ENCODE results near the gene ATRN.

Gene ATRN

GRCh38 chr20:3461211-3461771 lies 9.5 kb upstream of the ATRN start:
- no peak for DNase-seq (ENCODE audit: extremely low read depth, insufficient read length)
- H3K4me3 ChIP-seq (replicated peaks; ENCODE audit: low read depth, low read length) = no peak overlapping the region
- no peak for TF ChIP-seq CTCF (IDR thresholded peaks at IDR 0.05; ENCODE audit: insufficient read depth, low read length, poor library complexity, severe bottlenecking)
- H3K36me3 ChIP-seq (ENCODE audit: control insufficient read depth, insufficient read depth, low read length) = no peaks in the 10 kb centered on the region
- H3K27me3 ChIP-seq (replicated peaks; ENCODE audit: control insufficient read depth, insufficient read depth, low read length) = no peaks in the 10 kb centered on the region; the same call in 1 of the 2 replicates

GRCh38 chr20:3461911-3462677 lies 8.7 kb upstream of the ATRN start:
- TF ChIP-seq CTCF (IDR thresholded peaks at IDR 0.05; ENCODE audit: insufficient read depth, low read length, poor library complexity, severe bottlenecking) = no peak
- Histone ChIP-seq H3K27me3 (replicated peaks; ENCODE audit: control insufficient read depth, insufficient read depth, low read length) (no peaks in the 10 kb centered on the region; the same call in 1 of the 2 replicates), H3K36me3 (ENCODE audit: control insufficient read depth, insufficient read depth, low read length) (no peaks in the 10 kb centered on the region), H3K4me3 (replicated peaks; ENCODE audit: low read depth, low read length) (no peak overlapping the region)
- DNase-seq (ENCODE audit: extremely low read depth, insufficient read length) = no peak

GRCh38 chr20:3464166-3464565 lies 6.7 kb upstream of the ATRN start:
- TF ChIP-seq CTCF (IDR thresholded peaks at IDR 0.05; ENCODE audit: insufficient read depth, low read length, poor library complexity, severe bottlenecking) = no peak

GRCh38 chr20:3465301-3465700 lies 5.5 kb upstream of the ATRN start:
- Histone ChIP-seq H3K36me3 (ENCODE audit: control insufficient read depth, insufficient read depth, low read length) (no peaks in the 10 kb centered on the region), H3K4me3 (replicated peaks; ENCODE audit: low read depth, low read length) (no peak overlapping the region), H3K27me3 (replicated peaks; ENCODE audit: control insufficient read depth, insufficient read depth, low read length) (no peaks in the 10 kb centered on the region)
- DNase-seq (ENCODE audit: extremely low read depth, insufficient read length) = no peak
- no peak for TF ChIP-seq CTCF (IDR thresholded peaks at IDR 0.05; ENCODE audit: insufficient read depth, low read length, poor library complexity, severe bottlenecking)

More at GRCh38 chr20:3464166-3464565, 6.7 kb upstream of the ATRN start:
- Histone ChIP-seq H3K4me3 (replicated peaks; ENCODE audit: low read depth, low read length) (no peak overlapping the region), H3K36me3 (ENCODE audit: control insufficient read depth, insufficient read depth, low read length) (no peaks in the 10 kb centered on the region), H3K27me3 (replicated peaks; ENCODE audit: control insufficient read depth, insufficient read depth, low read length) (no peaks in the 10 kb centered on the region)
- DNase-seq (ENCODE audit: extremely low read depth, insufficient read length) = no peak

GRCh38 chr20:3470208-3470626 lies 601 bp upstream of the ATRN start:
- H3K36me3 ChIP-seq (ENCODE audit: control insufficient read depth, insufficient read depth, low read length) = no peaks in the 10 kb centered on the region
- H3K27me3 ChIP-seq (replicated peaks; ENCODE audit: control insufficient read depth, insufficient read depth, low read length) = no peaks in the 10 kb centered on the region
- no peak for DNase-seq (ENCODE audit: extremely low read depth, insufficient read length)
- peak overlapping the region; percentile 74 for H3K4me3 ChIP-seq (replicated peaks; ENCODE audit: low read depth, low read length)
- TF ChIP-seq CTCF (IDR thresholded peaks at IDR 0.05; ENCODE audit: insufficient read depth, low read length, poor library complexity, severe bottlenecking) = no peak
